ENCODE measurements around the gene GSK3B.

Gene GSK3B

DNA sequence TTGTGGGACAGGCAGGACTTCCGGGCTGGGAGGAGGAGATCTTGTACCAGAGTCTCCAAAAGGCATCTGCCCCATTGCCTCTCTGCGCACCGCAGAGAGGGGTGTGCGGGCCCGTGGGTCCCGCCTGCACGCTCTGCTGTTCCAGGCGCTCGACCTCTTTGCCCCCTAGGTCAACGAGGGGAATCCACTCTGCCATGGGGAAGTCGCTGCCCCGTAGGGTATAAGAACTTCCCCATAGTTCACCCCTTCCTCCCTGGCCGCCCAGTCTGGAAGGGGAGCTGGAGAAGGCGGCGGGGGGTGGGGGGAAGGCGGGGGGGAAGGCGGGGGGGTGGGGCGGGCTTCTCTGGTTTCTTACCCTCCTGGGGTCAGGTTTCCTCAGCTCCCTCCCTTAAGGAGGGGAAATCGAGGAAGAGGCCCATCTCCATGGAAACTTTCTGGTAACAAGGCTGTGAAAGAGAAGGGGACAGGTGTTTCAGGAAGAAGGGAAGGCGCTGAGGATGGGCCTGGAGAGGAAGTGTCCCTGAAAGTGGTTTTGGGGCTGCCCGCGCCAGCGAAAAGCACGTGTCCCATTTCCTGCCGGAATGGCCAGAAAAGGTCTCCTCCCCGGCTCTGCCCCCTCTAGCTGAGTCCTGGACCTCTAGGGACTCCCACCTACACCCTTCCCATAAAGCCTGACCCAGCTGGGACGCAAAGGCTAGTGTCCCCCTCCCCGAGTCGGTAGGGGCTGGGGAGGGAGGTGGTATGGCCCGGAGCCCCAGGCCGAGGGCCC is 284.8 kb downstream of the GSK3B start:
- no peak for DNase-seq

- DNase-seq: no peak
Measured at GRCh38 chr3:119808843-119809242, 285.4 kb downstream of the GSK3B start.

GRCh38 chr3:119808244-119808643 is 286.0 kb downstream of the GSK3B start:
- DNase-seq: no peak

GRCh38 chr3:119800844-119801243 is 293.4 kb downstream of the GSK3B start:
- no peak for DNase-seq

DNA sequence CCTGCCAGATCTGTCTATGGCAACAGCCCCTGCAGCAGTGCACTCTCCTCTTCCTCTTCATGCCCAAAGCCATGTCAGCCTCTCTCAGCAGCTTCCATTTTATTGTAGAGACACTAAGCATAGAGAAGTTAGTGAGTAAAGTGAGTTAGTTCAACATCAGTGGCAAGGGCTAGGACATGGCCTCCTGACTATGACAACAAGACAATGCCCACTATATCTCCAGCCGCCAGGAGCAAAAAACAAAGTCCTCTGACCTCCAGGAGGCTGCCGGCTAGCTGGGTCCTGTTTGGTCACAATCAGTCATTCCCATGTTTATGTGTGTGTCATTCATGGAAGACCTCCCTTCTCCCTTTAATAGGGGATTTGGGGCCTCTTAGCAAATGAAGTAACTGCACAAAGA is 297.5 kb downstream of the GSK3B start:
- DNase-seq: no peak

DNA sequence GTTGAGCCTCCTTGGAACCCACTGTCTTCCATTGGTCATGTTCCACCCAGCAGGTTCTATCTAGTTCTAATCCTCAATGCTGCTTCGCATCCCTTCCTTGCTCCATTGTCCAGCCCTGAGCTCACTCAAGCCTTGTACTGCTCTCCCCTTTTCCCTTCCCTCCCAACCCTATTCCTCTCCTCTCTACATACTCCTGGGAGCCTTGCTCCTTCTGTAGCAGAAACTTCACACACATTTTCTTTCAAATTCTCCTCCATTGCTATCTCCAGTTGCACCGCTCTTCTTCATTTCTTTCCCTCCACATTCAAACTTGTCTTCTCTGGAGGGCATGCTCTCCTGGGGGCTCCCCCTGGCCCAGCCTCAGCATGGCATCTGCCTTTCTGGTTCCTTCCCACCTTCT is 297.9 kb downstream of the GSK3B start:
- no peak for DNase-seq

DNA sequence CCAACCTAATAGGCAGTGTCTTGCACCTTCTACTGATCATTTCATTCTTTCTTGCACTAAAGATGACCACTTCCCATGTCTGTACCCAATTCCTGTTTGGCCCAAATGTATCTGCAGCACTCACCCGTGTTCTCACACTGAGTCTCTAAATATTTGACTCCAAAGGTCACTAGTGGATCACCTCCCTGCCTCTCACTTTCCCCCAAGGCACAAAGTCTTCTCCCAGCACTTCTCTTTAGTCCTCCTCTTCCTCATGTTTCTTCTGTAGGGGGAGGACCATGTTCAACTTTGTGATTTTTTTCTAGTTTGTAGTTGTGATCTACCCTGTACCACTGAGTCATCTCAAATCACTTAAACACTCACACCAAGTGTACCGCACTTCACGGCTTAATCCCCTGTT is 298.4 kb downstream of the GSK3B start:
- DNase-seq: no peak

- DNase-seq: no peak
Measured at GRCh38 chr3:119794971-119795612, 299.2 kb downstream of the GSK3B start.

DNA sequence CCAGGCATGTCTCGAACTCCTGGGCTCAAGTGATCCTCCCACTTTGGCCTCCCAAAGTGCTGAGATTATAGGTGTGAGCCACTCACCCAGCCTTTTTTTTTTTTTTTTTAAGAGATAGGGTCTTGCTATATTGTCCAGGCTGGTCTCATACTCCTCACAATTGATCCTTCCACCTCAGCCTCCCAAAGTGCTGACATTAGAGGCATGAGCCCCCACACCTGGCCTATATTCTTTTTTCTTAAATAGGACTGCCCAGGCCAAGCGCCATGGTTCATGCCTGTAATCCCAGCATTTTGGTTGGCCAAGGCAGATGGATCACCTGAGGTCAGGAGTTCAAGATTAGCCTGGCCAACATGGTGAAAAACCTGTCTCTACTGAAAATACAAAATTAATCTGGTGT is 299.8 kb downstream of the GSK3B start:
- no peak for DNase-seq

GRCh38 chr3:119792270-119792669 is 302.0 kb downstream of the GSK3B start:
- no peak for DNase-seq

- no peak for DNase-seq
Measured at GRCh38 chr3:119790369-119790768, 303.9 kb downstream of the GSK3B start.

GRCh38 chr3:119786409-119786808 is 307.8 kb downstream of the GSK3B start:
- DNase-seq: no peak

DNA sequence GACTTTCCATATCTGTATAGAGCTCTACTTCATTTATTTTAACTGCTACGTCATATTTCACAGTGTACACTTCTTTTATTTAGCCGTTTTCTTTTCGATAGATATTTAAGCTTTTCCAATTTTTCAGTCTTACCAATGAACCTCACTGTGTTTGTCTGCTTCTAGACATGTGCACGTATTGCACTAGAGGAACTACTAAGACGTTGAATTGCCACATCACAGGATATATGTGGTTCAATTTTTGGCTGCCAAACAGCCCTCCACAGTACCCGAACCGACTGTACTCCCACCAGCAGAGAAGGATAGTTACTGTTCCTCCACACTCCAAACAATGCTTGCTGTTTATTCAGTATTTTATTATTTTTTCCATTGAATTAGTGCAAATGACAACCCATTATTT is 310.4 kb downstream of the GSK3B start:
- no peak for DNase-seq

DNA sequence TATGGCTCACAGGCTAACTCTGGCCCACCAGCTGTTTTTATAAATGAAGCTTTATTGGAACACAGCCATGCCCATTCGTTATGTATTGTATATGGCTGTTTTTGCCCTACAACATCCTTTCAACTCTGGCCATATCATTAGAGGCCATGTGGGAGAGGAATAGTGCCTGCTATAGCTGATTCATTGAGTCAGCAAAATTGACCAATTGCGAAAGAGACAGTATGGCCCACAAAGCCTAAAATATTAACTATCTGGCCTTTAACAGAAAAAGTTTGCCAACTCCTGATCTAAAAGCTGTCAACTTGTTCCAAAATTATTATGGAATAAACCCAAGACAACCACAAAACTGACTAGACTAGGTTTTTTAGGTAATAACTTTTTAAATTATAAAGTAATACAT is 311.0 kb downstream of the GSK3B start:
- DNase-seq: no peak

DNA sequence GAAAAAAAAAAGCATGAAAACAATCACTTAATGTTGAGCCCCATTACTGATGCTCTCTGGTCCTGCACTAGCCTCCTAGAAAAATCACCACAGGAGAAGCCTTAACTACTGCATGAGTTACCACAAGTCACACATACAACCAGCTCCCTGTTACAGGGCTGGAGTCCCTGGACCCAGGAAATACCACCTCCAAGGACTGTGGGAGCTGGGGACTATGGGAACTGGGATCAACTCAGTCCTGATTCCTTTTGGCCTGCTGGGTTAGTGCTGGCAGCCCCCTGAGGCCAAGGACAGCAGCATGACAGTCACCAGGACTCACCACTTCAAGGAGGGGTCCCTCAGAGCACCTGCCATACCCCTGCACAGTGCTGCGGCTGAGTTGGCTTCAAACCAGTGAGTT is 311.8 kb downstream of the GSK3B start:
- DNase-seq: no peak

GRCh38 chr3:119781330-119782198 is 312.7 kb downstream of the GSK3B start, which contains the start of gene NR1I2:
NR1I2 (plus strand) TSS chr3:119782101.
- peak; percentile 73 for DNase-seq

DNA sequence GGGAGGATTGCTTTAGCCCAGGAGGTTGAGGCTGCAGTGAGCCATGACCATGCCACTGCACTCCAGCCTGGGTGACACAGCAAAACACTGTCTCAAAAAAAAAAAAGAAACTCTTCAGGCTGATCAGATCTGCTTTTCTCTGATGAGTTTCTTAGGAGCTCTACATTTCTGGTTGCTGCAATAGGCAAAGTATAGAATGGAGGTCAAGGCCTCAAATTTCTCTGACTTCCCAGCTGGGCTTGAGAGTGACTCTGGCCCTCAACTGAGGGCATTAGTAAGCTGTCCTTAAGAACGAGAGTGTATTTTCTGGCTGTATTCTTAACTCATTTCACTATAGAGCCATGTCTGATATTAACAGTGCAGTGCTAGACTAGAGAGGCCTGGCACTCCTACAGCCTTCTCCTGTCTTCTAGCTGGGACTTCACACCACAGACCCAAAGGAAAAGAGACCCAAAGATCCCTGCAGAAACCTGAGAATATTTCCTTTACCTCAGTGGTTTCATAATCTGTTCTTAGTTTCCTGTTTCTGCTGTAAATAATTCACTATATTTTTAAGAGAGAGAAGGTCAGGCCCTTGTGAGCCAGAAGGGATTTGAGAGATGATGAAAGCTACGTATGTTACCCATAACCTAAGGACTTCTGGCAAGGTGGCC is 314.4 kb downstream of the GSK3B start:
- DNase-seq: no peak

DNA sequence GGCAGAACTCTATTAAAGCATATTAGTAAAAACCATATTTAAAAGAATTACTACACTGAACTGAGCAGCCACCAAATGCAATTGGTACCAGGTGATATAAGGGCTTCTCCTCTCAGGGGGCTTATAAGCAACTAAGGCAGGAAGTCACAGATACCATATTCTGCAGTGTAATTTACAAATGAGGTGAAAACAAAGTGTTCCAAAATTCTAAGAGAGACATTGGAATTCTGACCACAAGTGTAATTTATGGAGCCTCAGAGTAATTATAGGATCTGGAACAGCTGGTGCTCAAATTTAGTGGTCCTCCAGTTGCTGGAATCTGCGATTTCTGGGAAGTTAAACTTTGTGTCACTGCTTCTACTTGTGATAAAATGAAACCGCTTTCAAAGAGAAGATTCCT is 315.4 kb downstream of the GSK3B start:
- DNase-seq: no peak

- DNase-seq: no peak
Measured at GRCh38 chr3:119778176-119778575, 316.1 kb downstream of the GSK3B start.

- DNase-seq: no peak
Measured at GRCh38 chr3:119776304-119776703, 317.9 kb downstream of the GSK3B start.

- DNase-seq: no peak
Measured at GRCh38 chr3:119774444-119774843, 319.8 kb downstream of the GSK3B start.

All from DMS79 treated with DMSO at 0.1 percent for 48 hours (cell line).